Measurements from ENCODE around the gene ARID1B.

ARID1B gene

DNA sequence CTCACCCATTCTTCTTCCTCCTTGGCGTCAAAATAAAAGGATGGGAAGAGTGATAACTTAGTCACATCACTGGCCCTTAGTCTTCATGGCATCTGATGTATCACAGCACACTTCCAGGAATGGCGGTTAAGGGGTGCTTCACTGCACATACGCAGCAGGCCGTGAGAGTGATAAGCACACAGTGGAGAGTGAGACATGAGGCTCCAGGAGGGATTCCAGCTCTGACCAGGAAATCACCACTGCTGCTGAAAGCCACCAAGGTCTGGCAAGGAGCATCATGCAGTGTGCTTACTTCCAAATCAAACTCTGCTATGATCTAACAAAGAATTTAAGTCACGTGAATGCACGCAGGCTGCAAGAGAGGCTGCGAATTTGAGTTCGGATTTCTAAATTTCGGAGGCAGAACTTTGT lies 62.4 kb downstream of the ARID1B start:
- H3K27me3 ChIP-seq: no peaks in the 10 kb centered on the region
- no peaks in the 10 kb centered on the region for H3K36me3 ChIP-seq
- peaks cover 0 to 70% (median 46%) of the 10 kb centered on the region in 4 donors for H3K4me1 ChIP-seq
- intact Hi-C loops (cut with DNase I; ENCODE audit: low total_unique reads): no loop called here
- H3K27ac ChIP-seq: peak overlapping the region; percentile 42 to 47
- no peaks in the 10 kb centered on the region for H3K9me3 ChIP-seq
- TF ChIP-seq, protein P1, sequence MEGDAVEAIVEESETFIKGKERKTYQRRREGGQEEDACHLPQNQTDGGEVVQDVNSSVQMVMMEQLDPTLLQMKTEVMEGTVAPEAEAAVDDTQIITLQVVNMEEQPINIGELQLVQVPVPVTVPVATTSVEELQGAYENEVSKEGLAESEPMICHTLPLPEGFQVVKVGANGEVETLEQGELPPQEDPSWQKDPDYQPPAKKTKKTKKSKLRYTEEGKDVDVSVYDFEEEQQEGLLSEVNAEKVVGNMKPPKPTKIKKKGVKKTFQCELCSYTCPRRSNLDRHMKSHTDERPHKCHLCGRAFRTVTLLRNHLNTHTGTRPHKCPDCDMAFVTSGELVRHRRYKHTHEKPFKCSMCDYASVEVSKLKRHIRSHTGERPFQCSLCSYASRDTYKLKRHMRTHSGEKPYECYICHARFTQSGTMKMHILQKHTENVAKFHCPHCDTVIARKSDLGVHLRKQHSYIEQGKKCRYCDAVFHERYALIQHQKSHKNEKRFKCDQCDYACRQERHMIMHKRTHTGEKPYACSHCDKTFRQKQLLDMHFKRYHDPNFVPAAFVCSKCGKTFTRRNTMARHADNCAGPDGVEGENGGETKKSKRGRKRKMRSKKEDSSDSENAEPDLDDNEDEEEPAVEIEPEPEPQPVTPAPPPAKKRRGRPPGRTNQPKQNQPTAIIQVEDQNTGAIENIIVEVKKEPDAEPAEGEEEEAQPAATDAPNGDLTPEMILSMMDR (IDR thresholded peaks at IDR 0.05): no peak
- peak in 1 of 2 donors; percentile 53 for DNase-seq
- peak overlapping the region in 1 of 2 donors; percentile 2 for H3K4me3 ChIP-seq

DNA sequence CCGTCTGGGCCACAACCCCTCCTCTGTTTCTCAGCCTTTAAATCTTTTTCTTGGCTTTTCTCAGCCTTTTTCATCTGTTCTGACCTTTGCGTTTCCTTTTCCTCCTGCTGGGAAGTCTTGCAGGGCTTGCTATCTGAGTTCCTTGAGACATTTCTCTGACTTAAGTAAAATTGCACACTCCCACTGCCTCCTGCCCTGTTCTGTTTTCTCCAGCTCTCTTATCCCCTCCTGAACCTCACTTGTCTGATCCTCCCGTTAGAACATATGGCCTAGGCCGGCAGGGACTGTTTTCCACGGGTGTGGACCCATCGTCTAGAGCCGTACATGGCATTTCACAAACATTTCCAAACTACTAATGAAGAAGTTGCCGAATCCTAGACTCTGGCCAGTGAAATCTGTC lies 63.0 kb downstream of the ARID1B start:
- peak overlapping the region; percentile 42 to 47 for H3K27ac ChIP-seq
- no peaks in the 10 kb centered on the region for H3K9me3 ChIP-seq
- TF ChIP-seq, protein P1 (IDR thresholded peaks at IDR 0.05): no peak
- peak overlapping the region in 1 of 2 donors; percentile 2 for H3K4me3 ChIP-seq
- intact Hi-C loops (cut with DNase I; ENCODE audit: low total_unique reads): no loop called here
- no peaks in the 10 kb centered on the region for H3K27me3 ChIP-seq
- no peaks in the 10 kb centered on the region for H3K36me3 ChIP-seq
- DNase-seq: no peak
- peaks cover 0 to 70% (median 49%) of the 10 kb centered on the region in 4 donors for H3K4me1 ChIP-seq

DNA sequence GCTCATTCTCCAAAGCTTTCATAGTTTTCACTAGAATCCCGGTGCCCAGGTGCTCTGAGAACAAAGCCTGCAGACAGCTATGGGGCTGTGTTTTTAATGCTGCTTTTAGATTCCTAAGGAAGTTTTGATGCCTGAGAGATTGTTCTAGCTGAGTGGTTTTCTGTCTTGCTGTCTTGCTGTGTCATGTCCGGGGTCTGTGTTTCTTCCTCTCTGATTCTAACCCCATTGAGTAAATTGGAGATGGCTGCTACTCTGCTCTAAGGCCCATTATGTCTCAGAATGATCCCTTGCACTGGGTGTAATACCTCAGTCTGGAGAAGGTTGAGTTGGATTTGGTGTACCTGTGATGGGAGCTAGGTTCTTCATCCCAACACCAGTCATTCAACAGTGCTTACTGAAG lies 63.4 kb downstream of the ARID1B start:
- TF ChIP-seq, protein P1 (IDR thresholded peaks at IDR 0.05): no peak
- H3K36me3 ChIP-seq: no peaks in the 10 kb centered on the region
- H3K9me3 ChIP-seq: no peaks in the 10 kb centered on the region
- H3K4me3 ChIP-seq: peak overlapping the region in 1 of 2 donors; percentile 2
- peaks cover 0 to 75% (median 53%) of the 10 kb centered on the region in 4 donors for H3K4me1 ChIP-seq
- no peak for DNase-seq
- H3K27ac ChIP-seq: peak overlapping the region; percentile 42 to 47
- intact Hi-C loops (cut with DNase I; ENCODE audit: low total_unique reads): no loop called here
- no peaks in the 10 kb centered on the region for H3K27me3 ChIP-seq

DNA sequence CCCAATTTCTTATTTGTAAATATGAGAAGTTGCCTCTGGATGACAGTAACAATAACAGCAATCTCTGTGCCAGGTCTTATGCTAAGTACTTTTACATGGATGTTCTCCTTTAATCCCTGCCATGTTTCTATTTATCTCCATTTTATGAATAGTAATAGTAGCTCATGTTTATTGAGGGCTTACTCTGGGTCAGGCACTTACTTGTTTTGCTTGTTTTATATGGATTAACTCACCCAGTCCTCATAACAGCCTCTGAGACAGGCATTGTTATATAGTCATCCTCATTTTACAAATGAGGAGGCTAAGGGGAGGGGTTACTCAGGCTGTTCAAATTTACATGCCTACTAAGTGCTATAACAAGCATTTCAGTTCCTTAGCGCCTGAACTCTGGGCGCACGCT lies 64.3 kb downstream of the ARID1B start:
- Histone ChIP-seq H3K4me3 (no peak overlapping the region), H3K9me3 (no peaks in the 10 kb centered on the region), H3K27ac (no peak overlapping the region), H3K36me3 (no peaks in the 10 kb centered on the region), H3K27me3 (no peaks in the 10 kb centered on the region), H3K4me1 (peaks cover 0 to 83% (median 57%) of the 10 kb centered on the region in 4 donors)
- DNase-seq: no peak
- intact Hi-C loops (cut with DNase I; ENCODE audit: low total_unique reads): no loop called here
- TF ChIP-seq, protein P1 (IDR thresholded peaks at IDR 0.05): no peak

DNA sequence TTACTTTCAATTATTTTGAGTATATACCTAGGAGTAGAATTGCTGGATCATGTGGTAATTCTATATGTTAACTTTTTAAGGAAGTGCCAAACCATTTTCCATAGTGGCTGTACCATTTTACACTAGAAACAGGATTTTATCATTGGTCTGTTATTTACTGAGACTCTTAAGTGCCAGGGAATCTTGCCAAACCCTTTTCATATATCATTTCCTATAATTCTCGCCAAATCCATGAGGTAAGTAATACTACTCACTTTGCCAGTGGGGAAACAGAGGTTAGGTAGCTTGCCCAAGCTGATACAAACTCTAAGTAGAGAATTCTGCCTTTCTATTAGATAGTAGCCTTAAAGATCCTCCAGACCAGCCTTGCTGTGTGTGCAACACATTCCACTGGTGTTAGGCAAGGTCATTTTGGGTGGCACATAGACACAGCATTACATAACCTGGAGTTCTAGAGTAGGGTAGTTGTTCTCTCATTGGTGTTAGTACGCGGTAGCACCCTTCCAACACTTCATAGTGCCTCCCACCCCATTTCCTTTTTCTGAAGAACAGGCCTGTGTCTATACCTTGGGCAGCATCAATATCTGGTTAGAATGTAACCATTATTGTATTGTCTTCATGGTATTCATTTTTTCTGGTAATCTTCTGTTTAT lies 65.5 kb downstream of the ARID1B start:
- DNase-seq: no peak
- no peak overlapping the region for H3K4me3 ChIP-seq
- no peak overlapping the region for H3K27ac ChIP-seq
- H3K36me3 ChIP-seq: no peaks in the 10 kb centered on the region
- intact Hi-C loops (cut with DNase I; ENCODE audit: low total_unique reads): no loop called here
- TF ChIP-seq, protein P1 (IDR thresholded peaks at IDR 0.05): no peak
- no peaks in the 10 kb centered on the region for H3K27me3 ChIP-seq
- H3K4me1 ChIP-seq: peaks cover 0 to 92% (median 63%) of the 10 kb centered on the region in 4 donors
- no peaks in the 10 kb centered on the region for H3K9me3 ChIP-seq
